Left cardiac atrium (tissue), 4 donors: Measurements from ENCODE around the gene MYH16. TPM values are rescaled to one million over a fixed set of nuclear protein-coding genes. Genes with fewer than 3 reads are reported as not detected.
"Not testable (repeated sequence)": the region's sequence is repeated elsewhere in the genome, so short reads cannot be mapped to it uniquely, and the experiment has no call there.

Experiments
- ATAC-seq, 2 donors: fragments of 200-7000 bp; cut with Tn5 transposase; one replicate each; pipeline ENCODE4 v1.9.1; 2020; ENCODE audit warnings: mild to moderate bottlenecking in 2 of 2, moderate library complexity in 2 of 2
- DNase-seq: peaks from one replicate; pipeline ENCODE4 v3.0.0-alpha.2; 2020
- intact Hi-C, 2 donors: fragments of 100-400 bp; cut with DNase I; formaldehyde crosslinking; loops; one replicate each; pipeline versions ENCODE4 v1.14.1 to v1.15.1; 2022 to 2023
- total RNA-seq, 2 donors: library from RNA; stranded (reverse); fragmentation: NEBNext Ultra II Directional; extraction: Animal tissue kit (Norgen Biotek cat#: 25700); gene quantifications; one replicate each; pipeline ENCODE4 v1.2.1, GENCODE V29; 2021
- donor health status: DM: no; HTN: yes; CAD: no.
- donor health status: DM: no; HTN: yes; CAD: no; lungs with severe emphysema.
- donor health status: DM: yes; HTN: yes; CAD: no.
- donor health status: Dilated cardiomyopathy.

Gene MYH16
- total RNA-seq, 2 donors from 2014 or later = not detected

- no peak for ATAC-seq
- intact Hi-C loops = no loop called here
- DNase-seq = no peak
Observed at GRCh38 chr7:99292127-99292526, 19.5 kb downstream of the MYH16 start.

- ATAC-seq (no peak), DNase-seq (no peak)
- intact Hi-C loops = no loop called here
Observed at GRCh38 chr7:99293167-99293566, 20.5 kb downstream of the MYH16 start.

GRCh38 chr7:99293650-99294049, 21.0 kb downstream of the MYH16 start:
- intact Hi-C loops = no loop called here
- ATAC-seq = no peak
- no peak for DNase-seq

GRCh38 chr7:99296471-99296870, 23.8 kb downstream of the MYH16 start:
- ATAC-seq (no peak), DNase-seq (no peak)
- intact Hi-C loops = no loop called here

GRCh38 chr7:99301496-99301895, 28.9 kb downstream of the MYH16 start:
- no peak for ATAC-seq
- DNase-seq = no peak
- intact Hi-C loops = loop anchor here in 1 of 2 donors (10.0 kb wide), 1 partner anchor 147 kb away; no protein-coding TSS in a partner anchor

- DNase-seq (no peak), ATAC-seq (no peak)
- intact Hi-C loops = loop anchor here in 1 of 2 donors (10.0 kb wide), 1 partner anchor 151 kb away; no protein-coding TSS in a partner anchor
Observed at GRCh38 chr7:99305473-99306260, 33.0 kb downstream of the MYH16 start.

GRCh38 chr7:99308461-99309074, 35.9 kb downstream of the MYH16 start:
- DNase-seq = no peak
- intact Hi-C loops = loop anchor here in 1 of 2 donors (10.0 kb wide), 1 partner anchor 154 kb away; no protein-coding TSS in a partner anchor
- ATAC-seq = no peak

- intact Hi-C loops = loop anchor here in 1 of 2 donors (10.0 kb wide), 1 partner anchor 154 kb away; no protein-coding TSS in a partner anchor
- no peak for ATAC-seq
- DNase-seq = no peak
Observed at GRCh38 chr7:99309111-99309510, 36.5 kb downstream of the MYH16 start.

- intact Hi-C loops = no loop called here
- no peak for DNase-seq
- ATAC-seq = no peak
Observed at GRCh38 chr7:99310004-99310403, 37.4 kb downstream of the MYH16 start.

- intact Hi-C loops = loop anchor here in 1 of 2 donors (2.0 kb wide), 1 partner anchor 271 kb away; no protein-coding TSS in a partner anchor
- DNase-seq (no peak), ATAC-seq (no peak)
Observed at GRCh38 chr7:99311702-99312101, 39.1 kb downstream of the MYH16 start.

- intact Hi-C loops = loop anchor here (1.0 to 2.0 kb wide), 2 partner anchors 272 kb away; no protein-coding TSS in a partner anchor
- DNase-seq = peak; percentile 66
- peak; percentile 70 to 81 for ATAC-seq
Observed at GRCh38 chr7:99312316-99313203, 39.9 kb downstream of the MYH16 start.

GRCh38 chr7:99313204-99313573, 40.5 kb downstream of the MYH16 start:
- no peak for ATAC-seq
- intact Hi-C loops = loop anchor here (1.0 to 2.0 kb wide), 2 partner anchors 272 to 273 kb away; no protein-coding TSS in a partner anchor
- no peak for DNase-seq

- ATAC-seq (peak in 1 of 2 donors; percentile 60), DNase-seq (no peak)
- intact Hi-C loops = no loop called here
Observed at GRCh38 chr7:99314504-99314903, 41.9 kb downstream of the MYH16 start.

- intact Hi-C loops = no loop called here
- no peak for ATAC-seq
- DNase-seq = no peak
Observed at GRCh38 chr7:99320371-99320770, 47.7 kb downstream of the MYH16 start.

GRCh38 chr7:99322659-99323058, 50.0 kb downstream of the MYH16 start:
- ATAC-seq, intact Hi-C loops, DNase-seq: not testable (repeated sequence)

GRCh38 chr7:99324559-99324958, 51.9 kb downstream of the MYH16 start:
- intact Hi-C loops = no loop called here
- no peak for ATAC-seq
- DNase-seq = no peak

GRCh38 chr7:99325001-99325493, 52.4 kb downstream of the MYH16 start:
- DNase-seq (no peak), ATAC-seq (peak in 1 of 2 donors; percentile 4)
- intact Hi-C loops = no loop called here

- DNase-seq = peak; percentile 93
- peak; percentile 97 for ATAC-seq
- intact Hi-C loops = no loop called here
Observed at GRCh38 chr7:99325592-99326407, 53.2 kb downstream of the MYH16 start, which contains the start of gene ARPC1A. Gene ARPC1A (plus strand): TSS chr7:99325898. CDS start chr7:99333354, 7,456 bp downstream.
